Measurements from ENCODE around the gene MCF2L.
A peak's percentile ranks its signal among the peaks of the same experiment; 100 is the strongest.
"Not testable (repeated sequence)": the region's sequence is repeated elsewhere in the genome, so short reads cannot be mapped to it uniquely, and the experiment has no call there.

The MCF2L gene

DNA sequence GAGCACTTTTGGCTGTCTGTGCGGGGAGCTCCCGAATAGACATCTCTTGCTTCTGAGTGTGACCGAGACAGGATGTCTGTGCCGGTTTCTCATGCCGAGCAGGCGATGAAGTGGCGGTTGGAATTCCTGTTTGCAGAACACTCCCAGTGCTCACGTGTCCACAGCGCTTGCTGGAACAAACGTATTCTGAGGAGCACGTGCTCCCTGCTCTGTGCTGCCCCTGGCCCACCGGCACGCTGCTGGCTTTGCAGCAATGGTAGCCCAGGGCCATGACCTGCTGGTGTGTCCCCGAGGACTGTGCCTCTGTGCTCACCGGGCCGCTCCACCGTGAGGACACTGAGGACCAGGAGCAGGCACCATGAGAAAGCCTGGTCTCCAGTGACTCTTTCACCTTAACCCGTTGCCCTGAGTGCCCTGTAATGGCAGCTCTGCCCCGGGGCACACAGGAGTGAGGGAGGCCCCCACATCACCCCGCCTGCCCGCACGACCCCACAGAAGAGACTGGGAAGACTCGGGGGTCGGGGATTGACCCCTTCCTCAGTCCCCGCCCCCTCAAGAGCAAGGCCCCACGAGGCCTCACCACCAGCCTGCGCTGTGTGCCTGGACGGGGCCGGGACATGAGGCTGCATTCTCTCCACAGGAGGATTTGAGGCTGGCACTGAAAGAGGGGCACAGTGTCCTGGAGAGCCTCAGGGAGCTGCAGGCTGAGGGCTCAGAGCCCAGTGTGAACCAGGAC, 96.6 kb downstream of the MCF2L start:
- peak; percentile 66 for DNase-seq (ENCODE audit: low spot score)

DNA sequence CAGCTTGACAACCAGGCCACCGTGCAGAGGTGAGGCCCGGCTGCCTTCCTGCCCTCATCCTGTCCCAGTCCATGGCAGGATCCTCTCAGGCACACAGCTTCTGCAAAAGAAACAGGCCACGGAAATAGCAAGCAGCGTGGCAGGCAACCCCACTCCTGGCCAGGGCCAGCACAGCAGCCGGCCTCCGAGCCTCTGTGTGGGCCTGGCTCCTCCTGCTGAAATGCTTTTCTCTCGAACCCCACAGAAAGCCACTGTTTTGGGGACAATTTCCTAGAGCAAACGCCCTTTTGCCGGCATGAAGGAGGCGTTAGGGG, 97.1 kb downstream of the MCF2L start:
- DNase-seq (ENCODE audit: low spot score), result no peak

DNA sequence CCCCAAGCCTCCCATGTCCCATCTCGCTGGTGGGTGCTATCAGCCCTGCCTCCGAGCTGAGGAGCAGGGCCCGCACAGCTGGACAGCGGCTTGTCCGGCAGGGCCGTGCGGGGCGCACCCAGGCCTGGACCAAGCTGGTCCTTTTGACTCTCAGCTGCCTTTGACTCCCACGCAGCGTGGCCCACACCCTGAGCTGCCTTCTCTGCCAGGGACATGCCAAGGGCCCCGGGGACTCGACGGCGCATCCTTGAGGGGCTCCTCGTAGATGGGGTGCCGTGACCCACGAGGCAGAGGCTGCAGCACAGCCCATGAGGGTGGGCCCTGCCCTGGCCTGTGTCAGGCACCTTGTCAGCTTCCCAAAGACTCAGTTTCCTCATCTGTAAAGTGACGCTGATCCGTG, 97.7 kb downstream of the MCF2L start:
- DNase-seq (ENCODE audit: low spot score), result no peak

DNA sequence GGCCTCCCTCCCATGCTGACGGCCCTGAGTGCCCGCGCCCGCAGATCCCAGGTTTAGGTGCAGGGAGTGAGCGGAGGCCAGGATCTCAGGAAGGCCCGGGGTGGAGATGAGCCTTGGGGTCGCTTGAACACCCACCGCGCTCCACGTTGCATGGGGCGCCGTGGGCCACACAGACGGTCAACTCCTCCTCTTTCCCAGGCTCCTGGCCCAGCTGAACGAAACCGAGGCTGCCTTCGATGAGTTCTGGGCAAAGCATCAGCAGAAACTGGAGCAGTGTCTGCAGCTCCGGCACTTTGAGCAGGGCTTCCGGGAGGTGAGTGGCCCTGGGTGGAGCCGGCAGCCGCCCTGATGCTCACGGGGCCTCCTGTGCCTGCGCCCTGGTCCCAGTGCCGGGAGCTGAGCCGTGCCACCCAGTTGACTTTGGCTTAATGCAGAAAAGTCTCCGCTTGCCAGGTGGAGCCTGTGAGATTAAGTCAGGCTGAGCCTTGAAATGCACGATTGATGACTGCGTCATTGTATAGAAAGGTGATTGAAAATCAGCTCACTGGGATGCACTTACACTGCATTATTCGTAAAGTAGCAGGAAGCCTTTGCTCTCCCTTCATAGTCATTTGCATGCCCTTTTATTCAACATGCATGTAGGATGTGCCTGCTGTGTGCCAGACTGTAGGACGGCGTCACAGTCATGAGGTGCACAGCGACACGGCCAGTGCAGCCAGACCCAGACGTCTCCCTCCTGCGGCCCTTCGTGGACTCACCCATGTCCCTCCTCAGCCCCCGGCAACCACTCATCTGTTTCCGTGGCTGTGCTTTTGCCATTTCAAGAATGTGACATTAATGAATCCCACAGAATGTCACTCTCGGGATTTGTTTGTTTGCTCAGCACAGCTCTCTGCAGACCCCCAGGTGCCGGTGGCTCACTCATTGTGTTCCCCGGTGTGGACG, 101.1 kb downstream of the MCF2L start:
- no peak for DNase-seq (ENCODE audit: low spot score)

DNA sequence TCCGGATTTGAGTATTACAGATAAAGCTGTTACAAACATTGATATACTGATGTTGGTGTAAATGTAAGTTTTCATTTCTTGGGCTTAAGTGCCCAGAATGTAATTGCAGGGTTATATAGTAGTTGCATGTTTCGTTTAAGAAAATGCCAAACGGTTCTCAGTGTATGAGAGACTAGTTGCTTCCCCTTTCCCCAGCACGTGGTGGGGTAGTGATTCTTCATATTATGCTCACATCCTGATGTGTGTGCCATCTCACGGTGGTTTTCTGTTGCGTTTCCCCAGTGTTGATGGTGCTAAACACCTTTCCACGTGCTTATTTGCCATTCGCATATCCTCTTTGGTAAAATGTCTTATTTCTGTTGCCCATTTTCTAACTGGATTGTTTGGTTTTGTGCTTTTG, 101.8 kb downstream of the MCF2L start:
- DNase-seq (ENCODE audit: low spot score), result no peak

DNA sequence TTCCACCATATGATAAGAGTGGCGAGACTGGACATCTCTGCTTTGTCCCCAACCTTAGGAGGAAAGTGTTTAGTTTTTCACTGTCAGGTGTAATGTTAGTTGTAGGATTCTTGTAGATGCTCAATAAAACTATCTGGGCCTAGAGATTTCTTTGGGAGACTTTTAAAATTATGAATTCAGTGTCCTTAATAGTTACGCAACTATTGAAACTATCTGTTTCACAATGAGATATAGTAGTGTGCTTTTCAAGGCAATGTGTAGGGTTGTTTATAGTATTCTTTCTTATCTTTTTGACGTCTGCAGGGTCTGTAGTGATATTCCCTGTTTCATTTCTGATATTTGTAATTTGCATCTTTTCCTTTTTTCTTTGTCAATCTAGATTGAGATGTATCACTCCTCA, 103.4 kb downstream of the MCF2L start:
- DNase-seq (ENCODE audit: low spot score), result no peak

- no peak for DNase-seq (ENCODE audit: low spot score)
These were observed 104.9 kb downstream of the MCF2L start for GRCh38 chr13:113073942-113074341.

DNA sequence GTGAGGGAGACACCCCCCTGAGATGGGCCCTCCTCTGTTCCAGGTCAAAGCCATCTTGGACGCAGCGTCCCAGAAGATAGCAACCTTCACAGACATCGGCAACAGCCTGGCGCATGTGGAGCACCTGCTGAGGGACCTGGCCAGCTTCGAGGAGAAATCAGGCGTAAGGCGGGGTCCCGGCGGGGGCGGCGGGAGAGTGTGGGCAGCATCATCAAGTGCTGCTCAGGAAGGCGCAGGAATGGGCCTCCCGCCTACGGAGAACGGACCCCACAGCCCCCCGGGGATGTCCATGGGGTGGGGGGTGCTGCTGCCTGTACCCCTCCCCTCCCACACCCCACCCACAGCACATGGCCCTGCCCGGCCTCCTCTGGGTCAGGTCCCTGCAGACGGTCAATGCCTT, 105.4 kb downstream of the MCF2L start:
- DNase-seq (ENCODE audit: low spot score), result no peak

- DNase-seq (ENCODE audit: low spot score), result no peak
These were observed 105.9 kb downstream of the MCF2L start for GRCh38 chr13:113074876-113075275.

- DNase-seq (ENCODE audit: low spot score), result no peak
These were observed 106.7 kb downstream of the MCF2L start for GRCh38 chr13:113075711-113076110.

GRCh38 chr13:113076681-113077401, 107.8 kb downstream of the MCF2L start:
- DNase-seq (ENCODE audit: low spot score), result no peak

- no peak for DNase-seq (ENCODE audit: low spot score)
These were observed 108.5 kb downstream of the MCF2L start for GRCh38 chr13:113077566-113077952.

DNA sequence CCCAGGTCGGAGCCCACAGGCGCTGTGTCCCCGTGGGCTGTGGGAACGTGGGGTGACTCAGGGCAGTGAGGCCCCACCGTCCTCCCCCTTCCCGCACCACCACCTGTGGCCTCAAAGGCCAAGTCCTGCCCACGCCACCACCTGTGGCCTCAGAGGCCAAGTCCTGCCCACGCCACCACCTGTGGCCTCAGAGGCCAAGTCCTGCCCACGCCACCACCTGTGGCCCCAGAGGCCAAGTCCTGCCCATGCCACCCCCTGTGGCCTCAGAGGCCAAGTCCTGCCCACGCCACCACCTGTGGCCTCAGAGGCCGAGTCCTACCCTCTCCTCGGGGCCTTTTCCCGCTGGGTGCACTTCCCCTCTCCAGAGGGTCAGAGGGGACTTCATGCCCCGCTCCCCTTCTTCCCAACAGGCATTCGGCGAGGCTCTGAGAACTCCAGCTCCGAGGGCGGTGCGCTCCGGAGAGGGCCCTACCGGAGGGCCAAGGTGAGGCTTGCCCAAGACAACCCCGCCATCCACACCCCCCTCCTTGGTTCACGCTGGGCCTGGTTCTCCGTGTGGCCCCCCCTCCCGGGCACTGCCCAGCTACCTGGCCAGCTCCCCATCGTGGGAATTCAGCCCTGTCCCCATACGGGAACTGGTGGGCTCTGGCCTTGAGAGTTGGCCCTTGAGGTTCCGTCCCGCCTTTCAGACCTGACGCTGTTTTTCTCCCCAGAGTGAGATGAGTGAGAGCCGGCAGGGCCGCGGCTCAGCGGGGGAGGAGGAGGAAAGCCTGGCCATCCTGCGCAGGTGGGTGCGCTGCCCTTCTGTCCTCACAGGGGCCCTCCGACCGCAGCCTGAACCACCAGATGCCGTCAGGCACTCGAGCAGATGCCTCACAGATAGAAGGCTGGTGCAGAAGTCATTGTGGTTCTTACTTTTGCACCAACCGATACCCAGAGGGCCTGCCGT, 109.2 kb downstream of the MCF2L start:
- no peak for DNase-seq (ENCODE audit: low spot score)

- no peak for DNase-seq (ENCODE audit: low spot score)
These were observed 110.1 kb downstream of the MCF2L start for GRCh38 chr13:113078902-113079780.

DNA sequence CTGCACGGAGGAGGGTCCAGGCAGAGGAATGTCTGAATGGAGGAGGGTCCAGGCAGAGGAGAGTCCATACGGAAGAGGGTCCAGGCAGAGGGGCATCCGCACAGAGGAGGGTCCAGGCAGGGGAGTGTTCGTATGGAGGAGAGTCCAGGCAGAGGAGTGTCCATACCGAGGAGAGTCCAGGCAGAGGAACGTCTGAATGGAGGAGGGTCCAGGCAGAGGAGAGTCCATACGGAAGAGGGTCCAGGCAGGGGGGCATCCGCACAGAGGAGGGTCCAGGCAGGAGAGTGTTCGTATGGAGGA, 110.7 kb downstream of the MCF2L start:
- not testable (repeated sequence) for DNase-seq (ENCODE audit: low spot score)

DNA sequence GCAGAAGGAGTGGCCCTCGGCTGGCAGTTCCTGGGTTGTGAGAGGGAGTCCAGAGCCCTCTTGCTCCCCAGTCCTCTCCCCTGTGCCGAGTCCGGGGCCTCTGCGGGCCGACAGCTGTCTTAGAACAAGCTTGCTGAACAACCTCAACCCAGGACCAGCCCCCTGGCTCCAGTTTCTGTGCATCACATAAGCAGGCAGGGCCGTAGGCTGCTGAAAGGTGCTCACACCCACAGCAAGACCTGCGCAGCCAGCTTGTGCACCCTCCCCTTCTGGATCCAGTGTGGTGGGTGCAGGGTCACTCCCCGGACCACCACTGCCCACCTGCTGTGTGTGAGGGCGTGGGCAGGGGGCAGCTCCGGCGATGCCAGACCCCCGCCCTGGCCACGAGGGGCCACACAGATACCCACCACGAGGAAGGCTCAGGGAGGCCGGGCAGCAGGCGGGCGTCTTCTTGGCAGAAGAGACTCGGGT, 111.4 kb downstream of the MCF2L start:
- DNase-seq (ENCODE audit: low spot score), result no peak

GRCh38 chr13:113080901-113081521, 112.0 kb downstream of the MCF2L start:
- DNase-seq (ENCODE audit: low spot score), result peak; percentile 36

DNA sequence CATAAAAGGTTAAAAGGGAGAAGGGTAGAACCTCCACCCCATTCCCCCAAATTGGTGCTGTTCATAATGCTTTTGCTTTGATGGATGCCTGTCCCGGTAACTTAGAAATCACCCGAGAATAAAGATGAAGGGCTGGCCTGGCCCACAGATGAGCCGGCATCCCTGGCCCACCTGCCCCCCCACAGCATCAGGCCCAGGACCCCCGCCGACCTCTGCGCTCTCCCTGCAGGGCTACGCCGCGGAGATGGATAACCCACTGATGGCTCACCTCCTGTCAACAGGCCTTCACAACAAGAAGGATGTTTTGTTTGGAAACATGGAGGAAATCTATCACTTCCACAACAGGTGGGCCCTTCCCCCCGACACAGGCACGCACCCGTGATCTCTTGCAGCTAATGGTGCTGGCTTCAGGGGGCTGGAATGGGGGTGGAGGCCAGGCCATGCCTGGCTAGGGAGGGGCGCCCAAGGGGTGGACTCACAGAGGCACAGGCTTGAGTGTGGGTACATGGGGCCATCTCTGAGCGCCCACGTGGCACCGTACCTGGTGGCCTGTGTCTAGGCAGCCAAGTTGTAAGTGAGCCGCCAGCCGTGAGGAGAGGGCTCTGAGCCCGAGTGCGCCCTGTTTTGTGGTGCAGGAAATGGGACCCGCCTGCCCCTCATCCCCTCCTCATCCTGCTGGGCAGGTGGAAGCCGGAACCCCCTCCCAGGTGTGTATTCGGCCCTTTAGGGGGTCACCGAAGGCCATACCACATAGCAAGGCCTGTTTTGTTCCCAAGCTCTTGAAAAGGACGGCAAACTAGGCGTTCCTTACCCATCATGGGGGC, 113.4 kb downstream of the MCF2L start:
- DNase-seq (ENCODE audit: low spot score), result no peak

- DNase-seq (ENCODE audit: low spot score), result no peak
These were observed 114.0 kb downstream of the MCF2L start for GRCh38 chr13:113083022-113083373.
